ENCODE results near the gene RBP7.

Gene RBP7

DNA sequence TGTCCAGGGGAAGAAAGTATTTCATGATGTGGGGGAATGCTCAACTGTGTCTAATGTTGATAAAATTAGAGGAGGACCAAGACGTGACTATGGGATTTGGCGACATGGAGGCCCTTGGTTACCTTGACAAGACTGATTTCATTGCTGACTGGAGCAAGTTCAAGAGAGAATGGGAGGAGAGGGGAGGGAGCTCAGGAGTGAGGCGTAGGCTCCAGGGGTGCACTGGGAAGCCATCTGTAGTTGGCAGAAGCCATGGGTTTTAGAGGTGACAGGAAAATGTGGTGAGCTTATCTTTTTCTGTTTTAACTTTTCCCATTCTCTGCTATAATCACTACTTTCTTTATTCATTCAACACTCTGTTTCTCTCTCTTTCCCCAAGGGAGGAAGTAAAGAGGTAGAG is 51.6 kb downstream of the RBP7 start:
- DNase-seq (ENCODE audit: low spot score), result no peak
- Histone ChIP-seq H3K27ac (no peak overlapping the region), H3K4me3 (no peak overlapping the region)
- TF ChIP-seq CTCF (IDR thresholded peaks at IDR 0.05), result no peak

- TF ChIP-seq CTCF (IDR thresholded peaks at IDR 0.05), result no peak
- no peak overlapping the region for H3K4me3 ChIP-seq
- DNase-seq (ENCODE audit: low spot score), result no peak
Observed at GRCh38 chr1:10050611-10051010, 53.6 kb downstream of the RBP7 start.

GRCh38 chr1:10051656-10052055 is 54.6 kb downstream of the RBP7 start:
- no peak overlapping the region for H3K4me3 ChIP-seq
- TF ChIP-seq CTCF (IDR thresholded peaks at IDR 0.05), result no peak
- no peak overlapping the region for H3K27ac ChIP-seq
- DNase-seq (ENCODE audit: low spot score), result no peak

More at GRCh38 chr1:10050611-10051010, 53.6 kb downstream of the RBP7 start:
- no peak overlapping the region for H3K27ac ChIP-seq

DNA sequence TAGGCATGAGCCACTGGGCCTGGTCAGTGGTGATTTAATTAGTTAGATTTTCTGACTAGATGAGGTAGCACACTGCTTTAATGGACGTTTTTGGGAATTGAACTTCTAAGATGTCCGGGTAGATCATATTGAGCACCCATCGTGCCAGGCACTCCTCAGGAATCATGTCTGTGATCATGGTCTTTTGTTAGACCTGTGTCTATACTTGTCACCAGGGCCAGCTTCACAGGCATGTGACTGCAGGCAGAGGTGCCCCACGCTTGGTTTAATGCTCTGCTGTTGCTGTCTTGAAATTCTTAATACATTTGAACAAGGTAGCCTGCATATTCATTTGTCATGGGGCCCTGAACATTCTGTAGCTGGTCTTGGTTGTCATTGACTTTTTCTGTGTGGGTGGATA is 55.3 kb downstream of the RBP7 start:
- DNase-seq (ENCODE audit: low spot score), result no peak
- H3K4me3 ChIP-seq, result no peak overlapping the region
- H3K27ac ChIP-seq, result no peak overlapping the region
- no peak for TF ChIP-seq CTCF (IDR thresholded peaks at IDR 0.05)

- no peak overlapping the region for H3K4me3 ChIP-seq
- no peak overlapping the region for H3K27ac ChIP-seq
- TF ChIP-seq CTCF (IDR thresholded peaks at IDR 0.05), result no peak
- DNase-seq (ENCODE audit: low spot score), result no peak
Observed at GRCh38 chr1:10054465-10054864, 57.4 kb downstream of the RBP7 start.

- no peak for DNase-seq (ENCODE audit: low spot score)
- H3K27ac ChIP-seq, result no peak overlapping the region
- TF ChIP-seq CTCF (IDR thresholded peaks at IDR 0.05), result no peak
- H3K4me3 ChIP-seq, result no peak overlapping the region
Observed at GRCh38 chr1:10056599-10056987, 59.6 kb downstream of the RBP7 start.

- no peak overlapping the region for H3K27ac ChIP-seq
- no peak for DNase-seq (ENCODE audit: low spot score)
- no peak overlapping the region for H3K4me3 ChIP-seq
- no peak for TF ChIP-seq CTCF (IDR thresholded peaks at IDR 0.05)
Observed at GRCh38 chr1:10057343-10057742, 60.3 kb downstream of the RBP7 start.
